GM12872 (cell line): Measurements from ENCODE around the gene PRDM8.

Source experiments
- CTCF ChIP-seq: IDR thresholded peaks from 3 replicates; pipeline ENCODE4 v1.5.1; 2011; ENCODE audit warnings: low read depth, mild to moderate bottlenecking, low read length, moderate library complexity; ENCODE audit not compliant: insufficient read depth

Gene PRDM8

GRCh38 chr4:80206111-80206510, 8.8 kb downstream of the PRDM8 start:
- TF ChIP-seq CTCF, result no peak

- no peak for TF ChIP-seq CTCF
Measured at GRCh38 chr4:80206521-80207171, 9.3 kb downstream of the PRDM8 start.

- TF ChIP-seq CTCF, result no peak
Measured at GRCh38 chr4:80207172-80207583, 9.9 kb downstream of the PRDM8 start.

GRCh38 chr4:80207664-80208063, 10.4 kb downstream of the PRDM8 start:
- no peak for TF ChIP-seq CTCF

- no peak for TF ChIP-seq CTCF
Measured at GRCh38 chr4:80208610-80209339, 11.5 kb downstream of the PRDM8 start.

GRCh38 chr4:80209340-80209701, 12.0 kb downstream of the PRDM8 start:
- no peak for TF ChIP-seq CTCF

- no peak for TF ChIP-seq CTCF
Measured at GRCh38 chr4:80210549-80210948, 13.2 kb downstream of the PRDM8 start.
